Measurements from ENCODE around the gene TFAM.
A peak's percentile ranks its signal among the peaks of the same experiment; 100 is the strongest.
"Not testable (repeated sequence)": the region's sequence is repeated elsewhere in the genome, so short reads cannot be mapped to it uniquely, and the experiment has no call there.

The TFAM gene

DNA sequence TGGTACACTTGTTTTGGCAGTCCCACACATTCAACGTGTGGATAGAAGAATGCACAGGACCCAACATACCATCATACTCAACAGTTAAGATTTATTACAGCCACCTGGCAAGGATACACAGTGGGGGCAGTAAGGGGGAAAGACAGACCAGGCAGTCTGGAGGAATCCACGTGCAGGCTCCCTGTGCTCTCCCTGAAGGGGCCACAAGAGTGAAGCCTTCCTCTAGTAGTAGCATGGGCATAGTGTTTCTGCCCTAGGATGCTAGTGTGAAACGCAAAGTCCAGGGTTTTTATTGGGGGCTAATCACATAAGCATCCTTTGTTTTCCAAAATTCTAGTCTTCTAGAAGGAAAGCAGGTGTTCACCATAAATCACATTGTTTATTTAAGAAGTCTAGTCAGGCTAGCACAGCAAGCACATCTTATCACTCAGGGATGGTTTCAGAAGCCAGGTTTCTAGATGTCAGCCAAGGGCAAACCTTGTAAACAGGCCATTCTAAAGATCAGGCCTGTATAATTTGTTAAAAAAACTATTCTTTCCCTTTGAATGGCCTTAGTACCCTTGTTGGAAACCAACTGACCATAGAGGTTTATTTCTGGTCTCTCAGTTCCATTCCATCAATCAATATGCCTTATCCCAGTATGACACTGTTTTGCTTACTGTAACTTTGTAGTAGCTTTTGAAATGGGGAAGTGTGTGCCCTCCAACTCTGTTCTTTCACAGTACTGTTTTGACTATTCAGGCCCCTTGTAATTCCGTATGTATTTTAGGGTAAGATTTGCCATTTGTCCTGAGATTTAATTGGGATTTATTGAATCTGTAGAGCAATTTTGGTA lies 12.4 kb upstream of the TFAM start:
- DNase-seq (ENCODE audit: low spot score), result no peak

DNA sequence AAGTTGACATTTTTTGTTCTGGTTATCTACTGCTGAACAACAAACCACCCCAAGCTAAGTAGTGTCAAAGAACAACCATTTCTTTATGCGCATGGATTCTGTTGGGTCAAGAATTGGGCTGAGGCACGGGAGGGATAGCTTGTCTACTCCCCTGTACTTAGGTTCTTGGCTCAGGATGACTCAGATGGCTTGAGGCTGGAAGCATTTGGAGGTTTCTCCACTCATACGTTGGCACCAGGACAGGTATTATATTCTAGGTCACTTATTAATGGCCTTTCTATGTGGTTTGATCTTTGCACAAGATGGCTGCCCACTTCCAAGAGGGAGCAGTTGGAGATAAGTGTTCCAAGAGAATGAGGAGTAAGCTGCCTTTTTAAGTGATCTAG lies 11.8 kb upstream of the TFAM start:
- peak; percentile 76 for DNase-seq (ENCODE audit: low spot score)

DNA sequence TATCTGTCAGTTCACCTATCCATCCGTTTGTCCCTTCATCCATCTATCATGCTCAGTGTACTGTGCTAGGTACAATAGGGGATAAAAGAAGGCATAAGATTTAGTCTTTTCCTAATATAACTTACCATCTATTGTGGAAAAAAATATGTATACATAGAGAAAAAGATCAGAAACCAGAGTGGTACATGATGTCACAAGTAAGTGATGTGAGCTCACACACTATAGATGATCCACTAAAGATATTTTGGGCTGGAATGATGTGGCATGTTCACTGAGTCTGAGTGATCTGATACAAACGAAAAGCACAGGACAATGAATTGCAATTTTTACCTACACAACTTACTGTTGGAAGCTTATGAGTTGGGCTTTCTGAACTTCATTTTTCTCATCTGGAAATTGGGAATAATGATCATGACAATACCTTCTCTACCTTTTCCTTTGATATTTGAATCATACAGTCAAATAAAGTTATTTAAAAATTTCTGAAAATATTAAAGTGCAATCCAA lies 2.7 kb upstream of the TFAM start:
- no peak for DNase-seq (ENCODE audit: low spot score)

DNA sequence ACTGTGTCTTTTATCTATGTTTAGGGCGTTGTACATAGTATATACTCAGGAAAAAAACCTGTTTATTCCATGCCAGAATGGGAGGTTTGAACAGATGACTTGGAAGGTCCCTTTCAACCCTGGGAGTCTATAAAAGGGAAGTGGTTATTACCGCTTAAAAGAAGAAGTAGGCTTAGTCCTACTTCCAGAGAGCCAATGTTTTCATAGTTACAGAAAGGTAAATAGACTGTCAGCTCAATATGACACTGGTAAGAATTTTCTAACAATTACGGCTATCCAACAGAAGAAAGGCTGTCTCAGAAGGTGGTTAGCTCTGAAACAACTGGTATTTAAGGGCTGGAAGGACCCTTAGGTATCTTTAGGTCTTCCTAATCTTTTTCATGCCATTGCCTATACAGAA lies 1.1 kb upstream of the TFAM start:
- DNase-seq (ENCODE audit: low spot score), result peak; percentile 2

DNA sequence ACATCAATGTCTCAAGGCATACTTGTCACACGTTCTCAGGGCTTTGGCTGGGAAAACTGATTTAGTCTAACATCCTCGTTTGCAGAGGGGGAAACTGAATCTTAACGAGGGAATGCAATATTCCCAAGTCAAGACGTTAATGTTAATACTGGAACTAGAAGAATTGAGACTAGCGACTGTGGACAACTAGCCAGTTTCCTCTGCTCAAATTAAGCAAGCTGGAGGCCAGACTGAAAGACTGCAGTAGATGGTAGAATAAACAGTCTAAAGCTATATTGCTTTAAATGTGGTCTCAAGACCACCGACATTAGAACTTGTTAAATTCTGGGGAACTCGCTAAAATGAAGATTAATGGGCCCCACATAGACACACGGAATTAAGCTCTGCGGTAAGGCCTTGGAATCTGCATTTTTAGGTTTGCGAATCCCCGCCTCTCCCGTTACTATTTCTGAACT lies 639 bp upstream of the TFAM start:
- DNase-seq (ENCODE audit: low spot score), result no peak

DNA sequence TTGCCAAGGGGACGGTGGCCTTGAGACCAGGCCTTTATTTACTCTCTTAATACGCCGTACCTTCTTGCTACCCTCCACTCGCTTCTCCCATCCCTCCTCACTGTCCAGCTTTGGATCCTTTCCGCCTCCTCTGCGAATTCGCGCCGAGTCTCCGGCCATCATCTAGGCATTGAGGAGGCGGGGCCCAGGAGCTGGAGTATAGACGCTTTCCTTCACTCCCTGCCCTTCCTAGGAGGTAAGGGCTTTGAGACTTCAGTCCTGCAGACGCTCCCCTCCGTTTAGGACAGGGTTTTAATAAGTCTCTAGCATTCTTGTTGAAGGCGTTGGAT lies 538 bp downstream of the TFAM start:
- DNase-seq (ENCODE audit: low spot score), result peak; percentile 45

DNA sequence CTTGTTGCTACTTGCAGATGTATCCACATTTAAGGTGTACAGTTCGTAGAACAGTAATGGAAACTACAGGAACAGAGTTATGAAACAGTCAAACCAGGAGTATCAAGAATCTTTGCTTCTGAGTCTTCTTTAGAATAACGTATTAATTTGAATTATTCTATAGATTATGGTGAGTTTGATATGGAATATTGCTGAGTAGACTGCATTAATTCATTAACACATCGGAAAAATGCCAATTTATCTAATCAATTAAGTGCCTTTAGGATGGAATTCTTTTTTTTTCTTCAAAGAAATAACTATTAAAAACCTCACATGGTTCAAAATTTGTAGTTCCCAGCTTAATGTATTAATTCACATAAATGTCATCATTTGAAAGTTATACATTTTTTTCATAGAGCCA lies 3.8 kb downstream of the TFAM start:
- DNase-seq (ENCODE audit: low spot score), result no peak

DNA sequence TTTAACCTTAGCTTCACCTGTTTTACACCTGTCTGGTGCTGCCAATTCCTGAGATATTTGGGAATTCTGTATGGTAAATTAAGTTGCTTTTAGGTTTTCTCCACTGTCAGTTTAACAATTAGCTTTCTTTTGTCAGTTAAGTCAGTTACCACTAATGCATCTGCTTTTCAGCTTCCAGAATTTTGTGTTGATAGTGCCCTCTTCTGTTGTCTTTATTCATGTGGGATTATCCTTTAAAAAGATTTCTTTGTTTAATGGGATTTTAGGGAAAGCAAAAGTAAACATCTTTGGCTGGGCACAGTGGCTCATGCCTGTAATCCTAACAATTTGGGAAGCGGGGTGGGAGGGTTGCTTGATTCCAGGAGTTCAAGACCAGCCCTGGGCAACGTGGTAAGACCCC lies 8.1 kb downstream of the TFAM start:
- DNase-seq (ENCODE audit: low spot score), result no peak

DNA sequence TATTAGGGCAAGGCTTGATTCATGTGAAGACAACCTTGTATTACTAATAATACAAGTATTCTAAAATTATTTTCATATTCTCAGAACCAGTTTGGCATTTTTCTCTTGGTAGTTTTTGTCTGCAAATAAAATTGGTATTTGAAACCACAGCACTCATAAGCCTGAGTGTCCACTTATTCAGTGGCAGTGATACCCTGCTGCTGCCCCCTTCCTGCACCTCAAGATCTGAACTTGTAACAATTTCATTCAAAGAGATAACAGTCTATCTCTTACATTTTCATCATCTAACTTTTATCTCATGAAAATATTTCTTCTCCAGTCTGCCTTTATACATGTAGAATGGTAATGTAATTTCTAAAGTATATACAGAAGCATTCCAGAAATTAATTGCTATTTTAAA lies 9.3 kb downstream of the TFAM start:
- no peak for DNase-seq (ENCODE audit: low spot score)

DNA sequence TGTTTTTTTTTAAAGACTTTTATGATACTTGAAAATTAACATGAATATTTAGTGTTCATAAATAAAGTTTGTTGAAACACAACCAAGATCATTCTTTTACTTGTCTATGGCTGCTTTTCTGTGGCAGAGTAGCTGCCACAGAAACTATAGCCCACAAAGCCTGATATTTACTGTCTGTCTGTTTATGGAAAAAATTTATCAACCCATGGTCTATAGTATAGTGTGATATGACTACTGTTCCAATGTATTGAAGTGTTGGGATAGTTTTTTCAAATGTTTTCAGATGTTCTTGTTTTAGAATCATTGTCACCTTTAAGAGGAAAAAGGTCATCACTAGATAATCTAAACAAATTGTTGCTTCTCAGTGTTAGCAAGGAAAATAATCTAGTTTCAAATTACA lies 10.8 kb downstream of the TFAM start:
- no peak for DNase-seq (ENCODE audit: low spot score)

DNA sequence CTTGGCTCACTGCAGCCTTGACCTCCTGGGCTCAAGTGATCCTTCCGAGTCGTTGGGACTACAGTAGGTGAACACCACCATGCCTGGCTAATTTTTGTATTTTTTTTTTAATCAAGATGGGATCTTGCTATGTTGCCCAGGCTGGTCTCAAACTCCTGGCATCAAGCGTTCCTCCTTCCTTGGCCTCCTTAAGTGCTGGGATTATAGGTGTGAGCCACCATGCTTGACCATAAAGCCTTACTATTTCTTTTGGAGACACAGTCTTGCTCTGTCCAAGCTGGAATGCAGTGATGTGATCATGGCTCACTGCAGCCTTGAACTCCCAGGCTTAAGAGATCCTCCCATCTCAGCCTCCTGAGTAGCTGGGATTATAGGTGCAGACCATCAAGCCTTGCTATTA lies 12.6 kb downstream of the TFAM start:
- no peak for DNase-seq (ENCODE audit: low spot score)

DNA sequence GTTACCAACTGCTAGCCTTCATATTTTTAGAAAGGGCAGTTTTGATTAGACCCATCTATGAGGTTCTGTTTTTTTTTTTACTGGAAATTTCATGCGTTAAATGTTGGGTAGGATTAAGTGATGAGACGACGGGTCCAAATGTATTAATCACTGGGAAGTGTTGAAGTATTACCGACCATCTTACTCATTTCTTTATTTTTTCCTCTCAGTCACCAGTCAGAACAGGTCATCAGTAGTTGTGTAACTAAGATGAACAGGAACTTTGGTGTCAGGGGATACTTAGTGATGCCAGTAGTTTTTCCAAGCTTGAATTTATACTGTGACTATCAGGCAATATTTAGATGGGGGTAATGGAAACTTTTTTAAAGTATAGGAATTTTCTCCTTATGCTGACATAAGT lies 14.2 kb downstream of the TFAM start:
- DNase-seq (ENCODE audit: low spot score), result peak; percentile 62

DNA sequence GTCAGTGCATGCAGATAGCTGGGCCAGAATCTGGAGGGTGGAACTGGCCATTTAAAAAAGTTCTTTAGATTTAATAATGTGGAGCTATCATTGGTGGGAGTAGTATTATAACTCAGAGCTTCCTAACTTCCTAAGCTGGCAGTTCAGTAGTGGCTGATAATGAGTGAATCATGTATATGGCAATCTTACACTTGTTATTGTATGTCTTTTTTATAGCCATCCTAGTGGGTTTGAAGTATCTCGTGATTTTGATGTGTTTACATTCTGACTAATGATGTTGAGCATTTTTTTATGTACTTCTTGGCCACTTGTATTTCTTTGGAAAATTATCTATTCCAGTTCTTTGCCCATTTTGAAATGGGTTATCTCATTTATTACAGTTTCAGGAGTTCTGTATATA lies 15.4 kb downstream of the TFAM start:
- no peak for DNase-seq (ENCODE audit: low spot score)

DNA sequence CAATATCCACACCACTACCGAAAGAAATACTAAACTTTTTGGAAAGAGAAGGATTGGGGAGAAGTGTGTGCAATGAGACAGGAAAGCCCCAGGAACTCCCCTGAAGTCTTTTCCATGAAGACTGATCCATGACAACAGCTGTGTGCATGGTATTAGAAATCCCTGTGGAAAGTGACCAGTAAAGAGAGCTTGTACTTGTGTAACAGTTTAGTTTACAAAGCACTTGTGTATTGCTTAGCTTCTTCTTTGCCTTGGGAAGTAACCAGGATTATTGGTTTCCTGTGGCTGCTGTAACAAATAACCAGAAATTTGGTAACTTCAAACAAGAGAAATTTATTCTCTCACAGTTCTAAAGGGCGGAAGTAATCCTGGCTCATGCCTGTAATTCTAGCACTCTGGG lies 18.8 kb downstream of the TFAM start:
- DNase-seq (ENCODE audit: low spot score), result no peak

DNA sequence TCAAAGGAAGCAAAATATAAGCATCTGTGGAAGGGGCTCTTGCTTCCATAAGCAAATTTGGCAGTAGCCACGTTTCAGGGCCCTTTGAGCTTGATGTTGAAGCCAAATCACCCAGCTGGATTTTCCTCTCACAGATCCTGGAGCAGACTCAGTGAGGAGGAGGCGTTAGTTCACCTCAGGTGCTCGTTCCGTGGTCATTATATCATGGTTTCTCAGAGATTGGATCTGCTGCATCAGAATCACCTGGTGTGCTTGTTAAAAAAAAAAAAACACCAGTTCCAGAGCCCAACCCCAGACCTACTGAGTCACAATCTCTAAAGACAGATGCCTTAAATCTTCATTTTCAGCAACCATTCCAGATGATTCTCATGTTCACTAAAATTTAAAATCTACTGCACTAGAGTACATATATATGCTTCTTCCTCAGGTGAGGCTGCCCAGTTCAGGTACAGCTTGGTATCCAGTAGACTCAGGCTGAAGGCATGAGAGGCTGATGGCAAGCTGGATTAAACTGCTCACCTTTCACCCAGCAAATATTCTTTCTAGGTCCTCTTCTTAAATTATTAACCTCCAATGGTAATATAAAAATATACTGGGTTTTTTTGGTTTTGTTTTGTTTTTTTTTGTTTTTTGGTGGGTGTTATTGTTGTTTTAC lies 24.9 kb downstream of the TFAM start:
- no peak for DNase-seq (ENCODE audit: low spot score)

DNA sequence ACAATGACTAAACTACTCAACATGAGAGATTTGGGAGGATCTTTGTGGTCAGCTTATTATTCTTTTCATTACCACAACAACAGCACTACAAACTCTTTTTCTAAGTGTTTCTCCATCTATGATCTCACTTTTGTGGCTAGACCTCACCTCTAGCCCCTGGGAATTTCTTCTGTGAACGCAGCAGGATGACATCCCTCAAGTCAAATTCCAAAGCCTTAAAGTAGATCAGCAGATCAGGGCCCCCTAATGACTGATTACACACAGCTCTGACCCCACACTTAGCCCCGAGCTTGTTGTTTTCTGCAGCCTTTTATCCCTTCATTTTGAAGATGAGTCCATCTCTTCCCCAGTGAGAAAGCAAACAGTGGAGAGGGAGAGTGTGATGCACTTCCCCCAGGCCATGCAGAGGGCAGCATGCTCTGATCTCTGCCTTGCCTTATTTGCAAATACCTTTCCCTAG lies 27.3 kb downstream of the TFAM start:
- peak; percentile 90 for DNase-seq (ENCODE audit: low spot score)

DNA sequence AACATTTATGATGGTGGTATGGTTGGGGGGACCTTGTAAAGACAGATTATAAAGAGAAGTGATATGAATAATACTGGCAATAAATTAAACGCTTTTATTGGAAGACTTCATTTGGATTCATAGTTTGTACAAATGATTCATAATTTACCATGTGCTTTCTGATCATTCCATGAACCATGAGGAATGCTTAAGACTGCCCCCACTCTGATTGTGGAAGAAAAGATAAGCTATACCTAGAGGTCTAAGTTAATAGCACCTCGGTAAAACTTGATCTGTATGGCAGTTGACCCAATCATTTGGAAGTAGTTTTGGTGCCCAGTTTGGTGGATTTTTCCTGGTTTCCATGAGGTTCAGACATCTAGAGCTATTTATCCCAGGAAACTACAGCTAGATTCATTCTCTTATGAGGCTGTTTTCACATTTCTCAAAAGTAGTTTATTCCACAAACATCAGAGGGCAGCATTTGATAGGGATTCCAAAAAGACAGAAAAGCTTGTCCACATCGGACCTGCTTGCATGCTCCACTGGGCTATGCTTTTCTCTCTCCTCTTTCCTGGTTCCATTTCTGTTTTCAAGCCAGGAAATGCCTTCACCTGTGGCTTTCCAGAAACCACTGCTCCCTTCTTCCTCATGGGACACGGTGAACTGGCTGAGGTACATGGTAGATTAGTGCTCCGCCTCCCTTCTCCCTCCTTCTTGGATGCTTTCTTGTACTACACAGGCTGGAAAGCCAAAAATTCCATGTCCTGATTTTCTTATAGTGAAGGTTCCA lies 29.2 kb downstream of the TFAM start:
- DNase-seq (ENCODE audit: low spot score), result peak; percentile 95

DNA sequence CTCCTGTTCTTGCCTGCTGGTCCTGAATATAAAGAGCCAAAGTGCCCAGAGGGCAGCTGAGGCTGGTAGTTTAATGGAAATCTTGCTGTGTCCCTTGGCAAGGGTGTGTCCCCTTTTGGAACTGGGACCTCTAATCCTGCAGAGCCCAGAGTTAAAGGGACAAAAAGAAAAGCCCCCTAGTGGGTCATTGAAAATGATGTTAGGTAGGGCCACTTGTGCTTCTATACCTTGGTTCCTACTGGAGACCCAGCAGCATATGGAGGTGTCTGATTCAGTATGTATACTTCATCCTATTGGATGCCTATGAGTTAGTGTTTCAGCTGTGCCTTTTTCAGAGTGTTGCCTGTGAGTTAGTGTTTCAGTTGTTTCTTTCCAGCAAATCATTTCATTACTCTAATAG lies 30.5 kb downstream of the TFAM start:
- no peak for DNase-seq (ENCODE audit: low spot score)

DNA sequence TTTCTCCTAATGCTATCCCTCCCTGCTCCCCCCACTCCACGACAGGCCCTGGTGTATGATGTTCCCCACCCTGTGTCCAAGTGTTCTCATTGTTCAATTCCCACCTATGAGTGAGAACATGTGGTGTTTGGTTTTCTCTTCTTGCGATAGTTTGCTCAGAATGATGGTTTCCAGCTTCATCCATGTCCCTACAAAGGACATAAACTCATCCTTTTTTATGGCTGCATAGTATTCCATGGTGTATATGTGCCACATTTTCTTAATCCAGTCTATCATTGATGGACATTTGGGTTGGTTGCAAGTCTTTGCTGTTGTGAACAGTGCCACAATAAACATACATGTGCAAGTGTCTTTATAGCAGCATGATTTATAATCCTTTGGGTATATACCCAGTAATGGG lies 32.7 kb downstream of the TFAM start:
- DNase-seq (ENCODE audit: low spot score), result not testable (repeated sequence)

DNA sequence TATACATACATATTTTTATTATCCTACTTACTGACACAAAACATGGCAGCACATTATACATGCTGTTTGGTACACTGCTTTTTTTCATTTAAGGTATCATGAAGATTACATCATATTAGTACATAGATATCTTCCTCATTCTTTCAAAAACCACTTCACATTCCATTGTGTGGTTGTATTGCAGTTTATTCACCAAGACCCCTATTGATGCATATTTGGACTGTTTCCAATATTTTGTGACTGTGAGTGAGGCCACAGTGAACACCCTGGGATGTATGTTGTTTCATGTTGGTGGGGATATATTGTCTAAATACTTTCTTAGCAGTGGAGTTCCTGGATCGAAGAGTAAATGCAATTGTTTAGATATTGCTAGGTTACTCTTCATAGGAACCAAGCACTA lies 39.0 kb downstream of the TFAM start:
- peak; percentile 91 for DNase-seq (ENCODE audit: low spot score)

DNA sequence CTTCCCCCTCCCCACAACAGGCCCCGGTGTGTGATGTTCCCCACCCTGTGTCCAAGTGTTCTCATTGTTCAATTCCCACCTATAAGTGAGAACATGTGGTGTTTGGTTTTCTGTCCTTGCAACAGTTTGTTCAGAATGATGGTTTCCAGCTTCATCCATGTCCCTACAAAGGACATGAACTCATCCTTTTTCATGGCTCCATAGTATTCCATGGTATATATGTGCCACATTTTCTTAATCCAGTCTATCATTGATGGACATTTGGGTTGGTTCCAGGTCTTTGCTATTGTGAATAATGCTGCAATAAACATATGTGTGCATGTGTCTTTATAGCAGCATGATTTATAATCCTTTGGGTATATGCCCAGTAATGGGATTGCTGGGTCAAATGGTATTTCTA lies 43.2 kb downstream of the TFAM start:
- DNase-seq (ENCODE audit: low spot score), result not testable (repeated sequence)

DNA sequence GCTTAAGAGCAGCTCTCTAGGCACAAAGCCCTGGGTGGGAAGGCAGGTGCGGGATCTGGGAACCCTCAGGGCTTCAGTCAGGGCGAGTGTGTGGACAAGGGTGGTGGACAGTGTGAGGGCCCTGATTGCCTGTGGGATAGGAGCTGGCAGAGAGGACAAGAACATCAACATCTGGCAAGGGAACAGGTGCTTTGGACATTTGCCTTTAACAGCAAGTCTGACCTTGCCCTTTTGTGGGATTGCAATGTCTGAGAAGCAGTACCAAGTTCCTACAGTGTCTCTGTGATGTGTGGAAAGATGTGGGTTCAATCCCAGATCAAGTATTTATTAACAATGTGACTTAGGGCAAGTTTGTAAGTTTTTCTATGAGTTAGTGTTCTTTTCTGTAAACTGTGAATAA lies 46.7 kb downstream of the TFAM start:
- DNase-seq (ENCODE audit: low spot score), result no peak

DNA sequence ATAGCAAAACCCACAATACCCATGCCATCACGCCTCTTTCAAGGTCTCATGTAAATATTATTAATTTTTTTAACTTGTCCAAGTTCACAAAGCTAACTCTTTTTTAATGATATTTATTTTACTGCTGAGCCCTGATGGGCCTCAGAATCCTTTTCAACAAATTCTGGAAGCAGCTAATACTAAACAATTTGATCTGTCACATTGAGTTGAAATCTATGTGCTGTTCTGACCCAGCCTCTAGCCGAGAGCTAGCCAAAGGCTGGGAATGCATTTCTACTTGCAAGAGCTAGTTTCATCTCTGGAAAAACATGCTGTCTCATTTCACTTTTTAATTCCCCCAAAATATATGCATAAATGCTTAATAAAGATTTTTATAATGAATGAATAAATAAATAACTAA lies 47.9 kb downstream of the TFAM start:
- no peak for DNase-seq (ENCODE audit: low spot score)

Data from kidney tubule cell (primary cell).